ENCODE results near the gene DNPEP.
"Not testable (repeated sequence)": the region's sequence is repeated elsewhere in the genome, so short reads cannot be mapped to it uniquely, and the experiment has no call there.

DNPEP gene

DNA sequence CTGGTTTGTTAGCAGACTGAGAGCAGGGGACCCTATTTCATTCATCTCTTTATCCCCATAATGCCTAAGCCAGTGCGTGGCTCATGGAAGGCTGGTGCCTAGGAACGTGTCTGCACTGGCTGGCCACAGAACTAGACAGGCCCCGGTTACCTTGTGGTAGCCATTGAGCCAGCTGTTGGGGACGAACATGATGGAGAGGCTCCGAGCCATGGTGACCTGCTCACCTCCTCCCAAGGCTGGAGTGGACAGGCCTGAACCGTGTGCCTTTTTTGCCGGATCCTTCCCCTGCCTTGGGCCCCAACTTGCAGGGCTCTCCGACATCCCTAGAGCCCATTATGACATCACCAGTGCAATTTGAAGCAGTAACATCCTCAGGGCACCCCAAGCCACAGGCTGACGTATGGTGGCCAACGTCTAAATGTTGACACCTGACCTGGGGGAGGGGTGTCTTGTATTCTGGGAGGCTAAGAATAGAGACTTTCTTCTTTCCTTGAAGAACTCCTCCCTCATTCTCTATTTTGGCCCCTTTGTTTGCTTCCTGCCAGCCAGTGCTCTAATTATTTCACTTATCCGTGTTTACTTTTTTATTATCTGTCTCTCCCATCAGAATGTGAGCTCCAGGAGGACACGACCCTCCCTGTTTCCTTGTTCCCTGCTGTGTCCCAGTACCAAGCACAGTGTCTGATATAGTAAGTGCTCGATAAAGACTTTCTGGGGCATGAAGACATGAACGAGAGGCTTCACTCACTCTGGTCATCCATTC, 12.2 kb upstream of the DNPEP start:
- no peak for DNase-seq

DNA sequence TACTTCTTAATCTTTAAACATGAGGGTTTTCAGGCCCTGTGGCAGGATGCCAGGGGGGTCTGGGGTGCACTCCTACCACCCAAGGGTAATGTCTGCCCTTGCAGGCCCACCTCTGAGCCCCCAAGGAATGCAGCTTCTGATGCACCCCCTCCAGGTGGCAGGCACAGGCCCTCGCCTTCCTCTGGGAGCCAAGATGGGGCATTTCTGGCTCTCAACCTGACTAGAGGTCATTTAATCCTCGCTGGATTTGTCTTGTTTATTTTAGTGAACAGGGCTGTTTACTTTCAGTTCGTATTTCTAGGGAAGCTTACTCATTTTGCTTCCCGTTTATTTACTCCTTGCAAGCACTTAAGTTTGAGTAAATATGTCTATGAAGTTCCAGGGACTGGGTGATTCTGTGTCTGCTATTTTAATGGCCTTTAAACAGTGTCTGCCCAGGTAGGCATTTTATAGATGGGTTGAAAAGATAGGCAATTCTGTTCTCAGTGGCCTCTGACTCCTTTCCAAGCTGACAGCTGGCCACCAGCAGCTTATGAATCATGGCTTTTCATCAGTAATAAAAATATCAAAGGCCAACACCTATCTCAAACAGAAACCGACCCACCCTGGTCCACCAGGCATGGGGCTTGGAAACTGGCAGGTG, 11.1 kb upstream of the DNPEP start:
- peak; percentile 70 for DNase-seq

DNA sequence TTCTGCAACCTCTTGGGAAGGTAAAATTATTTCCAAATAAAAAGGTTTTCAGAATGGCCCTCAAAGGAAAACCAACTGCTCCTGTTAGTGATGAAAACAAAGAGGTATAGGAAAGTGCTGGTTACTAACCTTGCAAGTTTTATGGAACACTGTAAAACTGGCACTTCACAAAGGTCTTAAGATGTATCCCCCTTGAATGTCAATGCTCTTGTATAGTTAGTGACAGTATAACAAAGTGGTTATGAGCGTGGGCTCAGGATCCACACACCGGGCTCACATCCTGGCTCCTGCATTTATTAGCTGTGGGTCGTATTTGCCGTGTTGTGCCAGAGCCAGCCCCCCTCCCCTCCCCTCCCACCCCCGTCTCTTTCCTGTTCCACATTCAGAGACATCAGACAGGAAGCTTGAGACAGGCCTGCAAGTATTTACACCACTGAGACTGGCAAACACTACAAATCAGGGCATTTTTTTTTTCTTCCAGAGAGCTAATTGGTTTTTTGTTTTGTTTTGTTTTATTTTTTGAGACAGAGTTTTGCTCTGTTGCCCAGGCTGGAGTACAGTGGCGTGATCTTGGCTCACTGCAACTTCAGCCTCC, 9.2 kb upstream of the DNPEP start:
- no peak for DNase-seq

DNA sequence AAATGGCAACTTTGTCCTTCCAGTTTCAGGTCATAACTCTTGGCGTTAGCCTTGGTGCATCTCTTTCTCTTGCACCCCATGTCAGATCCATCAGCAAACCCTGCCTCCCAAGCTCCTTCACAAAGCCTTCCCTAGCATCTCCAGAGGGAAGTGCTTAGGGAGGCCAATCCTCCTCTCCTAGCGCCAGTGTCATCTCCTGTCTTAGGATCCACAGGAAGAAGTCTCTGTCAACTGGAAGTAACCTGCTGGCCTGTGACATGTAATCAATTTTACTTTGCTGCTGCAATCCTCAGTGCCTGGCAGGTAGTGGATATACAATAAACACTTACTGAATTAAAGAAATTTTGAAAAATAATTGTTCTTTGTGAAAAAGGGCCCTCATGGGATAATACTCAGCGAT, 7.9 kb upstream of the DNPEP start:
- DNase-seq = no peak

DNA sequence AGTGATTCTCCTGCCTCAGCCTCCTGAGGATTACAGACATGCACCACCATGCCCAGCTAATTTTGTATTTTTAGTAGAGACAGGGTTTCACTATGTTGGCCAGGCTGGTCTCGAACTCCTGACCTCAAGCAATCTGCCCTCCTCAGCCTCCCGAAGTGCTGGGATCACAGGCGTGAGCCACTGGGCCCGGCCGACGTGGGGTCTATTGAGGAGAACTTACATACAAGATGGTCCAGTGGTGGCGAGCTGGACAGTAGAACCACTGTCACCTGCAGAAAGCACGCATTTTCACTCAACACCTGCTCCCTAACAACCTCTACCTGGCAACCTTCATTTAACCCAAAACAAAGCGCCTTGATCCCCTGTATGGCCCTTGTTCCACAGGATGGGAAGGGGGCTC, 7.3 kb upstream of the DNPEP start:
- not testable (repeated sequence) for DNase-seq

DNA sequence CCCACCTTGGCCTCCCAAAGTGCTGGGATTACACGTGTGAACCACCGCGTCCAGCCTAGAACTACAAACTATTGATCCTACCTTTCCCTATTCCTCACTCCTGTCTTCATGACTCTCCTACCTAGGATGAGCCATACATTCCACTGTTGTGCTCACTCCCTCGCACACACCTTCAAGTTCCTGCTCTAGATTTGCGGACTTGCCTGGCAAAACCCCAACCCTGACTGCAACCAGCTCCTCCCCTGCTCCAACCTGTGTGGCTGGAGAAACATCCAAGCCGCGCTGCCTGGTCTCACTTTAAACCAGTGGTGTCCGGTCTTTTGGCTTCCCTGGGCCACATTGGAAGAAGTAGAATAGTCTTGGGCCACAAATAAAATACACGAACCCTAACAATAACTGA, 5.0 kb upstream of the DNPEP start:
- DNase-seq = no peak

DNA sequence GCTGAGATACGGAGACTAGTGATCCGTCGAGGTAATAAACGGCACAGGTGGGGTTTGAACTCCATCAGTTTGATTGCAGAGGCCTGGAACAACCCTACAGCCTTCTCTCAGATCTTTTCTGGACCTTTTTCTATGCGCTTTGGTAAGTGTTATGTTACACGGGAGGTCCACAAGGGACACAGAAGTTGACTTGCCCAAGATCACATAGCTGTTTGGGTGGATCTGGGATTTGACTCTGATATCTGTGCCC, 1.1 kb upstream of the DNPEP start:
- no peak for DNase-seq

DNA sequence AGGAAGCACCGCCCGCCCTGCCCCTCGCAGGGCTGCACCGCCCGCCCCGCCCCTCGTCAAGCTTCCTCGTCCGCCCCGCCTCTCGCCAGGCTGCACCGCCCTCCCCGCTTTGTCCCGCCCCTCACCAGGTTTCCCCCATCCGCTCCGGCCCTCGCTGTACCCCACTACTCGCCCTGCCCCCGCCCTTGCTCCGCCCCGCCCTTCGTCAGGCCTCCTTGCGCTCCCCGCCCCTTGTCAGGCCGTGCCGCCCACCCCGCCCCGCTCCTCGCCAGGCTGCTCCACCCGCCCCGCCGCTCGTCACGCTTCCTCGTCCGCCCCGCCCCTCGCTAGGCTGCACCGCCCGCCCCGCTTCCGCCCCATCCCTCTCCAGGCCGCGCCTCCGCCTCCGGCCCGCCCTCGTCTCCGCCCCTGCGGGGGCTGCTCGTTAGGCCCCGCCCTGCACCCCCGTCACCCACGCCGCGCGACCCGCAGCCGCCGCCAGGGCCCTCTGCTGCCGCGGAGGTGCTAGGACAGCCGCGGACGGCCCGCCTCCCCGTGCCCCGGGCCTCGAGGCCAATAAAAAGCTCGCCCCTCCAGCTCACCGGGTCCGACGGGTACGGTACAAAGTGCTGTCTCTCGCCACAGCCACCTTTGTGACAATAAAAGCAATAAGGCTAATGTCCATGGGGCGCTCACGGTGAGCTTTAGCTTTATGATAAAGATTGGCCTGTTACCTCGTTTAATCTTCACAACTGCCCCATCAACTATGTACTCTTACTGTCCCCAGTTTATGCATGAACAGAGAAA, 602 bp upstream of the DNPEP start:
- peak; percentile 92 for DNase-seq

DNA sequence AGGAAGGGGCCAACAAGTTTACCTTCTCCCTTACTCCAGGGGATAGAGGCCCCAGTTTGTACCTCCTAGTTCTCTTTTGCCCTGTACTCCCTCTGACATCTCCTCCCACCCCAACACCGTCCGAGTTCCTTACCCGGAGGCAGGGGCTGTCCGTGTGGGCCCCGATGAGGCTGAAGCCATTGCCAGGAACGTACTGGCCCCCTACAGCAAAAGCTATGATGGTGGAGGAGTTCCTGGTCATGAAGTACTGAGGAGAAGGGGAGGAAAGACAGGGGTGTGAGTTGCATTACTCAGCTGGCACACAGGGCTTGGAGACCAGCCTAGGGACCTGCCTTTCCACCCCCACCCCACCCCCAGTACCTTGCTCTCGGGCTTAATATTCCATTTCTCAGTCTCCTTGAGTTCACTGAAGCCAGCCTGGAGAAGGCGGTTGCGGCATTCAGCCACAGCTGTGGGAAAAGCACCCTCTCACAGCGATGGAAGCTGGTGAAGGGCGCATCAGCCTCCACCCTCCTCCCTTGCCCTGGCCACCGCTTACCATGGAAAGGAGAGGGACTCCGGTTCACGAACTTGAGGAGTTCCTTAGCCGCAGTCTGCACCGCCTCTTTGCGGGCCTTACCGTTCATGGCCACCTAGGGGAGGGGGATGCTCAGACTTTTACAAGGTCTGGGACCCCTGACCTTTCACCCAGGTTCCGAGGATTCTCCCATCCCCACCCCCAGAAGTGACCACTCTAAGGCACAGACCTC, 1.0 kb downstream of the DNPEP start:
- DNase-seq = no peak

DNA sequence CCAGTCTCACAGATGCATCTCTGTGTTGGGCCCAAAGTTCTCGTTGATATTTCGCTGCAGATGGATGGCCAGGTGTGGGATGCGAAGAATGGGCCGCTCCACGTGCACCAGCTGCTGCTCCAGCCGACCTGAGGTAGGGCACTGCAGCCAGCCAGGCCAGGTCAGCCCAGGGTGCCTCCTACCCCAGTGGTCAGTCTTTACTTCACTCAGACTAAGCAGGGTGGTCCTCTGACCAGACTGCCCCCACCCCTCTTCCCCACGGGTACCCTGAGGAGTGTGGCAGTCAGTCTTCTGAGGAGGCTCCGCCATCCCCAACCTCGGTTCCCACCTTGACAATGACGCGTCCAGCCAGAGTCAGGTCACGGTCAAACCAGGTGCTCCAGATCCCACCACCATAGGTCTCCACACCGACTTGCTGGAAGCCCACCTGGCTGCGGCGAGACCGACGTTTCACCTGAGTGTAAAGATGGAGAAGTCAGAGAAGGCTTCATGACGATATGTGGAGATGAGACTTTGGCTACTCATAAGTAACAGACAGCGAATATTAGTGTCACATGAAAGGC, 1.7 kb downstream of the DNPEP start:
- DNase-seq = no peak

DNA sequence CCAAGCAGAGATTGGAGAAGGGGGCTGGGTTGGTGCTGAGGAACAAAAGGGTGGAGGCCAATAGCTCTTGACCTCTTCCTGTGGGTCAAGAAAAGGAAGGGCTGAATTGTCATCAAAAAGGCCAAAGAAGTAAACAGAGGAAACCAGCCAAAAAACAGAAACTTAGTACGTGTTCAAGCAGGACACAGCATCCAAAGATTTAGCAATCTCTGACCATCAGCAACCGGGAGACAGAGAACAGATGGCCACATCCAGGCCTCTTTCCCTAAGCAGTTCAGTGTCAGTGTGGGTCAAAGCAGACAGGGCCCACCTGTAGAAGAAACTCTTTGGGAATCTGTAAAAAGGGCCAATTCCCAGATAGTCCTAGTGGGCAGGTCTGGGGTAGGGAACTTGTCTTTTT, 2.9 kb downstream of the DNPEP start:
- no peak for DNase-seq

DNA sequence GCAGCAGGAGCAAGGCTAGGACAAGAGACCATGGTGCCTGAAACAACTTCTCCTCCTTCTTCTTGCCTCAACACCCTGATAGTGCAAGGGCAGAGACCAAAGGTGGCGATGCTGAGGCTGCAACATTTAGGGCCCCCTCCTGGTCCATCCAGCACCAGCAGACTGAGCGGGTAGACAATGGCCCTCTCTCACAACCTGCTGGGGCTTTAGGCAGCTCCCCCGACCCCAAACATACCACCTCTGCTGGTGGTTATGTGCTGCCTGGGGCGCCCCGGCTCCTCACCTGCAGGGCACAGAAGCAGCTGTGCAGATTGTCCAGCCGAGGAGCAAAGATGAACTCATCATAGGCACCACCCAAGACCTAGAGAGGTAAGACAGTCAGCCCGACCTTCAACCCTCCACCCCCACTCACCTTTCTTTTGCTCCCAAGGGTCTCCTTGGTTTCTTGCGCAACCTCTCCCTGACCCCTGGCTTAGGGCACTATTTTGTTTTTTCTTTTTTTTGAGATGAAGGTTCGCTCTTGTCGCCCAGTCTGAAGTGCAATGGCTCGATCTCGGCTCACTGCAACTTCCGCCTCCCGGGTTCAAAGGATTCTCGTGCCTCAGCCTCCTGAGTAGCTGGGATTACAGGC, 3.5 kb downstream of the DNPEP start:
- no peak for DNase-seq

DNA sequence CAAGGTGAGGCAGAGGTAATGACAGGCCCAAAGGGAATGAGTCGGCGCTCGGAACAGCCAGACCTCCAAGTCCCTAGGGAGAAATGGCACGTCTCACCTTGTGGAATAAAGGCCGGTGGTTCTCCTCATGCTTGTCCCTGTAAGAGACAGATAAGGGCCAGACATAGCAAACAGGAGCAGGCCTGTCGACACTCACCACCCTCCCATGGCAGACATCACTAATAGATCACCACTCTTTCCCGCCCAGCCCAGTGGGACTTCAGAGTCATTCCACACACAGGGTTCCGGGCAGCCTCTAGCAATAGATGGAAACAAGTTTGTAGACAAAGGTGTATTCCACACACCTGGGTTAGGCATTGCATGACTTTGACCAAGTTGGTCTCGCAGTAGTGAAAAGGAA, 6.3 kb downstream of the DNPEP start:
- DNase-seq = no peak

DNA sequence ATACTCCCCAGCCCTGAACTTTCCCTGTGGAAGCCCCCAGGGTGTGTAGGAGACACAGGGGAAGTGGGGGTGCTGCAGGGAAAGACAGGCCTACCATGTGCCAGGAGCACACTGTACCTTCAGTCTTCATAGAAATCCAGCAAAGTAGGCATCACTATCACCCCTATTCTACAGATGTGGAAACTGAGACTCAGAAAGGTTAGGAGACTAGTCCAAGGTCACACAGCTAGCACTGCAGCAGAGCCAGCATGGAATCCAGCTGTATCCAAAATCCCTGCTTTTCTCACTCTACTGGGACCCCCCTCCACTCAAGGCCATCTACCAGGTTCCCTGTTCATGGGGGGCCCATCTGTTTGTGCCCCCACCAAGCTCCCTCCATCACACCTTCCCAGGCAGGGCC, 6.8 kb downstream of the DNPEP start:
- no peak for DNase-seq

DNA sequence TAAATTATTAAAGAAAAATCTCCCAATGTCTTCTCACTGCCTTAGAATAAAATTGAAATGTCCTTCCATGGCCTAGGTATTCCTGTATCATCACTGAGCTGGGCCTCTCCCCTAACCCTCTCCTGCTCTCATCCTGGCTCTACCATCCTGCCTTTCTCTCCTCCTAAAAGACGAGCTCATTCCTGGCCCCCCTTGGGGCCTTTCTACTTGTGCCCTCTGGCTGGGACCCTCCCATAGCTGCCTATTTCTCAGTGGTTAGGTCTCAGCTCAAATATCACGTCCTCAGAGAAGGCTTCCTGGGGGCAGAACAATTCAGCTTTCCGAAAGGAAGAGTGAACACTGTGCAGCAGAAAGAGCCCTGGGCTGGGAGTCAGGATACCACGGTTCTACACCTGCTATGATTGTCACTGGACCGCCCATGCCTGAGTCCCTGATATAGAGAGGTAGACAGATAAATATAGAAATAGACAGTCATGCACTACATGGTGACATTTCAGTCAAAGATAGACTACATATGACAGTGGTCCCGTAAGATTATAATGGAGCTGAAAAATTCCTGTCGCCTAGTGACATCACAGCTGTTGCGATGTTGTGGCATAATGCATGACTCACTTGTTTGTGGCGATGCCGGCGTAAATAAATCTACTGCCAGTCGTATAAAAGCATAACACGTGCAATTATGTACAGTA, 9.4 kb downstream of the DNPEP start:
- DNase-seq = no peak

DNA sequence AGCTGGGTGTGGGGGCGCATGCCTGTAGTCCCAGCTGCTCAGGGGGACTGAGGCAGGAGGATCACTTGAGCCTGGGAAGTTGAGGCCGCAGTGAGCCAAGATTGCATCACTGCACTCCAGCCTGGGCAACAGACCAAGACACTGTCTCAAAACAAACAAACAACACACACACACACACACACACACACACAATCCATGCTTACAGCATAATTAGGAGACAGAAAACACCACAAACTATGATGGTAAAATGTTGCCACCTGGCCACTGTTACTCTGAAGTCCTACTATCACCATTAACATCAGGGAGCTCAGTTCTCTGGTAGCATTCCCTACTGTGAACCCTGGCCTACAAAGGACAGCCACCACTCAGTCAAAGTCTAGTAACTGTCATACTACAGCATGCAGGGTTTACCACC, 18.3 kb downstream of the DNPEP start:
- peak; percentile 48 for DNase-seq

DNA sequence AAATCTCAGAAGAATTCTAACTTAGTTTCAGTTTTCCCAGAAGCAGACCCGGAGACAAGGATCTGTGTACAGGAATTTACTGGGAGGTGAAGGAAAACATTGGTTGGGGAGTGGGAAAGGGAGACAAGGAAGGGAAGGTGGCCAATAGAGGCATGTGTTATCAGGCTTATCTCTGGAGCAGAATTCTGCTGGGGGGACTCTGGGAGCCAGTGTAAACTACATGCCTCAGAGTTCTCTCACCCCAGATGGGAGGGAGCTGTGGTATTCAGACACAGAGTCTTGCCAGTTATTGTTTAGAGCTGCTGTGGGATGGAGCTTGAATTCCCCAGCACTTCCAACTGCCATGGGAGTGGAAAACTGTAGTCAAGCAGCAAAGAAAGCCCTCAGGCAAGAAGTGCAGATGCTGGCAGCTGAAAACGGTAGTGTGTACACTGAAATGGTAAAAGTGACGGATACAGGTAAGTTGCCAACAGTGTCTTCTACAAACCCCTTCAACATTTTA, 19.0 kb downstream of the DNPEP start:
- DNase-seq = peak; percentile 31

DNA sequence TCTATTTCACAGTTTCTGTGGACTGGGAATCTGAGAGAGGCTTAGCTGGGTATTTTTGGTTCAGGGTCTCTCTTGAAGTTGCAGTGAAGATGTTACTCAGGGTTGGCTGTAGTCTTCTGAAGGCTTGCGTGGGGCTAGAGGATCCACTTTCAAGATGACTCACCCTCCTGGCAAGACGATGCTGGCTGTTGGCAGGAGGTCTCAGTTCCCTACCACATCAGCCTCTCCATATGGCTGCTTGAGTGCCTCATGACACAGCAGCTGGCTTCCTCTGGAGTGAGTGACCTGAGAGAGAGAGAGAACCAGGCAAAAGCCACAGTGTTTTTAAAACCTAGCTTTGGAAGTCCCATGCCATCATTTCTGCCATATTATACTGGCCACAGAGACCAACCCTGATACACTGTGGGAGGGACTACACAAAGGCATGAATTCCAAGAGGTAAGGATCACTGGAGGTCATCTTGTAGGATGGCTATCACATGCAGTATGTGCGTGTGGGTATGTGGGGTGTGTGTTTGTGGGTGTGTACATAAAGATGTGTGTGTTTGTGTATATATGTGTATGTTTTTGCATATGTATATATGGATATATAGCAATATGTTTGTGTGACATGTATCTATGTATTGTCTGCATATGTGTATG, 25.1 kb downstream of the DNPEP start:
- peak; percentile 70 for DNase-seq

DNA sequence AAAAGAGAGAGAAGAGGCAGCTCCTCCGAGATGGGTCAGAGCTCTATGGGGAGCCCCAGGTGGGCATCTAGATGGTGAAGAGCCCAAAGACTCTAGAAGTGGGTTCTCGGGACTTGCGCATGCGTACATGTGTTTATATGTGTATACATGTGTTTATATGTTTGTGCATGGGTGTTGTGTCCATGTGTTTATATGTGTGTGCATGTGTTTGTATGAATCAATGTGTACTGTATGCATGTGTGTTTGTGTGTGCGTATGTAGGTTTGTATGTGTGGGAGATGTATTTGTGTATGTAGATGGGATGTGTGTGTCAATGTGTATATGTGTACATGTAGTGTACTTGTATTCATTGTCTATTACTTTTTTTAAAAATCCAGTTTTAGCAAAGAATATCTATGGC, 25.6 kb downstream of the DNPEP start:
- DNase-seq = no peak

DNA sequence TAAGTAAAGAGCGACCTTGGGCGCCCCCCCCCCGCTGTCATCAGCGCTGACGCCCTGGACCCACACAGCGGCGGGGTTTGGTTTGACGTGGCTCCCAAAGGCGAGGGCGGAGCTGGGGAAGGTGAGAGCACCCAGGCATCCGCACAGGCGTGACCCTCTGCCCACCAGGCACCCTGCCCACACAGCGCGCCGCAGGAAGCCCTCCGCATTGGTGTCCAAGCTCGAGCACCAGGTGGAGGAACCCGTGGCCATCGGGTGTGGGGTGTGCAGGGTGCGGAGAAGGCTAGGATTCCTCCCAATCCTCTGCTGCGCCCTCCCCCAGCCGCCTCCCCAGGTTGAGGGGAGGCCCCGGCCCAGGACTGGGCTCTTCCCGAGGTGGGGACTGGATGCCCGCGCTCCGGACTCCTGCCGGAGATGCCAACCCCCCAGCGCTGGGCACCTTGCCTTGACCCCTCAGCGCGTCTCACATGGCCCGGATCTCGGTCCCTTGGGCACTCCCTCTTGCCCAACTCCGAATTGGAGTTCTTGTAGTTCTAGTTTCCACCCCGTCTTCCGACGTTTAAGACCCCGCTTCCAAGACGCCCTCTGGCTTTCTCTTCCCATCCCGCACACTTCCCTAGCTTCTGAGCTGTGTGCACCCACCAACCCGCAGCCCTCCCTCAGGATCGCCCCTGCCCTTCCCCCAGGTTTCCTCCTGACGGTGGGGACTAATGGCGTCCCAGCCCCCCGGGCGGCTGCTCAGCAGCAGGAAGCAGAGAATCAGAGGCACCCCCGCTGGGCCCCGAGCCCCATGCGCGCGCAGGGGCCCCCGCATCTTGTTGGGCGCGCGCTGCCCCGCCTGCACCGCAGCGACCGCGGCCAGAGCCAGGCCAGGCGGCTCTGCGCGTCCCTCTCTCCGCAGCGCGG, 29.3 kb downstream of the DNPEP start:
- DNase-seq = peak; percentile 4
